Neural crest cell (in vitro differentiated cells): Measurements from ENCODE around the gene FOXJ3. TPM values are rescaled to one million over a fixed set of nuclear protein-coding genes. Genes with fewer than 3 reads are reported as not detected.

Experiments used
- DNase-seq: peaks from one replicate; pipeline ENCODE4 v3.0.0; 2021; ENCODE audit warnings: low read depth, mixed read lengths, low spot score
- H3K27ac Mint-ChIP-seq: one replicate; pipeline ENCODE4 v1.8.0; 2021; ENCODE audit warnings: mild to moderate bottlenecking, mixed read lengths; ENCODE audit not compliant: unreplicated experiment
- H3K27me3 Mint-ChIP-seq: 2 replicates; pipeline ENCODE4 v1.8.0; 2021; ENCODE audit warnings: low read depth, mild to moderate bottlenecking, mixed read lengths
- H3K36me3 Mint-ChIP-seq: 2 replicates; pipeline ENCODE4 v1.8.0; 2021; ENCODE audit warnings: low read depth, mild to moderate bottlenecking, mixed read lengths
- H3K4me1 Mint-ChIP-seq: 2 replicates; pipeline ENCODE4 v1.8.0; 2021; ENCODE audit warnings: mixed read lengths
- H3K4me3 Mint-ChIP-seq: one replicate; pipeline ENCODE4 v1.8.0; 2021; ENCODE audit warnings: mild to moderate bottlenecking, mixed read lengths
- H3K9me3 Mint-ChIP-seq: 2 replicates; pipeline ENCODE4 v1.8.0; 2021; ENCODE audit warnings: mixed read lengths
- total RNA-seq: library from RNA; stranded (reverse); gene quantifications from 2 replicates; pipeline ENCODE4 v1.2.1, GENCODE V29; 2021
- TF ChIP-seq, protein P1 (sequence below): fragments of 200-600 bp; sonication (generic); conservative IDR thresholded peaks from 2 replicates; pipeline ENCODE4 v1.5.0; 2021; ENCODE audit warnings: antibody characterized with exemption, mild to moderate bottlenecking

FOXJ3 gene
- total RNA-seq, 1 donor from 2014 or later, result 40.2 TPM

DNA sequence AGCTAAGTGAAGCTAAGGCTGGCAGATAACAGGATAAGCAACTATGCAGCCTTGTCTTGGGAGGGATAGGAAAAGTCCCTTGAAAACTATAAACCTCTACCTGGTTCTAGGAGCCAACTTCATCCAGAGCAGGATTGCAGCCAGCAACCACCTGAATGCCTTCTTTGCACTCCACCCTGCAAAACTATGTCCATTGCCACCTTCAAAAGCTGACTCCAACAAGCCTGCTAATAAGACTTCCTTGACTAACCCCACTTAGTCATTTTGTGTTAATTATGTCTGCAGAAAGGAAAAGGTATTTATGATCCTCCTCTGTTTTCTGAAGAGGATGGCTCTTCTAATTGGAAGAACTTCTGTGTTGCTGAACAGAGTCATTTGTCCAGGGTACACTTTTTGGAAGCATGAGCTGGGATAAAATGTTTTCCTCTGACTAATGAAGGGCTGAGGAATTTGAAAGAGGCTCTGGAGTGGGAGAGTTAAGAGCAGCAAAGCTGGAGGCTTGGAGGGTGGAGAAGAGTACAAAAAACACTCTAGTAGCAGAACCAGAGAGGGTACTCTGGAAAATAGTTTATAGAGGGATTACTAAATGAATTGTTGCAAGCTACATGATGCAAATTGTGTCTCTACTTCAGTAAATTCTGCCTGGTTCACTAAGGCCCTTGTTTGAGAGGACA, 36.0 kb upstream of the FOXJ3 start:
- peaks cover 59% of the 10 kb centered on the region for H3K27me3 Mint-ChIP-seq
- no peaks in the 10 kb centered on the region for H3K9me3 Mint-ChIP-seq
- H3K4me1 Mint-ChIP-seq, result no peaks in the 10 kb centered on the region
- DNase-seq, result no peak
- no peaks in the 10 kb centered on the region for H3K36me3 Mint-ChIP-seq
- TF ChIP-seq, protein P1, sequence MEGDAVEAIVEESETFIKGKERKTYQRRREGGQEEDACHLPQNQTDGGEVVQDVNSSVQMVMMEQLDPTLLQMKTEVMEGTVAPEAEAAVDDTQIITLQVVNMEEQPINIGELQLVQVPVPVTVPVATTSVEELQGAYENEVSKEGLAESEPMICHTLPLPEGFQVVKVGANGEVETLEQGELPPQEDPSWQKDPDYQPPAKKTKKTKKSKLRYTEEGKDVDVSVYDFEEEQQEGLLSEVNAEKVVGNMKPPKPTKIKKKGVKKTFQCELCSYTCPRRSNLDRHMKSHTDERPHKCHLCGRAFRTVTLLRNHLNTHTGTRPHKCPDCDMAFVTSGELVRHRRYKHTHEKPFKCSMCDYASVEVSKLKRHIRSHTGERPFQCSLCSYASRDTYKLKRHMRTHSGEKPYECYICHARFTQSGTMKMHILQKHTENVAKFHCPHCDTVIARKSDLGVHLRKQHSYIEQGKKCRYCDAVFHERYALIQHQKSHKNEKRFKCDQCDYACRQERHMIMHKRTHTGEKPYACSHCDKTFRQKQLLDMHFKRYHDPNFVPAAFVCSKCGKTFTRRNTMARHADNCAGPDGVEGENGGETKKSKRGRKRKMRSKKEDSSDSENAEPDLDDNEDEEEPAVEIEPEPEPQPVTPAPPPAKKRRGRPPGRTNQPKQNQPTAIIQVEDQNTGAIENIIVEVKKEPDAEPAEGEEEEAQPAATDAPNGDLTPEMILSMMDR, result no peak
- H3K4me3 Mint-ChIP-seq, result no peak overlapping the region
- H3K27ac Mint-ChIP-seq, result no peak overlapping the region

DNA sequence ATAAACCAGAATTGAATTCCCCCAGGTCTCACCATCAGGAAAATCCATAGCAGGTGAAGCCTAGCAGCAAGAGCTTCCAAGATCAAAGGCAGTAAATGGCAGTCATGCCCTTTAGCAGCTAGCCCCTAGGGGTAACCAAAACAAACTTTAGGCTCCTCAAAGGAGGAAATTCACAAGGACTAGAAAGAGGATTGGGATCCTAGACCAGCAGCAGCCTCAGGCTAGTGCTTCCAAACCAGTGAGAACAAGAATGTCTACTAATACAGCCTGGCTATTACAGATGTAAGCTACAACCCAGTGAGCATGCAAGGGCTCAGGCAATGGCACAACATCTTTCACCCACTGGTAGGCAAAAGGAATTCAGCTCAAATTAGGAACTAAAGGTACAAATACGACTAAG, 34.4 kb upstream of the FOXJ3 start:
- no peaks in the 10 kb centered on the region for H3K4me1 Mint-ChIP-seq
- DNase-seq, result no peak
- H3K4me3 Mint-ChIP-seq, result no peak overlapping the region
- TF ChIP-seq, protein P1, result no peak
- H3K27me3 Mint-ChIP-seq, result peaks cover 59% of the 10 kb centered on the region
- H3K9me3 Mint-ChIP-seq, result no peaks in the 10 kb centered on the region
- no peaks in the 10 kb centered on the region for H3K36me3 Mint-ChIP-seq
- no peak overlapping the region for H3K27ac Mint-ChIP-seq

DNA sequence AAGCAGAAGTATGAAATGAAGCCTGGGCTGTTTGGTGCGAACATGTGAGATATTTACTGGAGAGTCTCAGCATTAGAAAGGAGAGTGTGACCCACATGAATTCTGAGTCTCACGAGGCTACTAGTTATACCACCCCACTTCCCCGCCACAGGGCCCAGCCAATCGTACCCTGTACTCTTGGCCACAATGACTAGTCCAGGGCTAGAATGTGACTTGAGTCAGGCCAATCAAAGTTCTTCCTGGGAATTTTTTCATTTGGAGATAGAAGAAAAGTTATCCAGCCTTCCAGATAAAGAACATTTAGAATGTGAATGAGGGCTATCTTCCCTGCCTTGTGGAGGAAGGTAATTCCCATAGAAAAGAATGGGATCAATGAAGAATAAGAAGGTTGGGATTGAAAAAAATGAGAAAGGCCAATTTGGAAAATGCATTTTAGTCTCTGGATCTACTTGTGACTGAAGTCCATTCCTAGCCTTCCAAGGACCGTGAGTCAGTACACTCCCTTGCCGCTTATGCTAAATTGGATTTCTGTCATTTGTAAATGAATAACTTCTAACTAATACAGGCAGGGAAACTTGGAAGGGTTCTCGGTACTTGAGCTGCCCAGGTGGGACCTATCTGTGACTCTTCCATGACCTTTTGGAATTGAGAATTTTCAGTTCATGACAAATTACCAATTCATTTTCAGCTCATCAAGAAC, 33.2 kb upstream of the FOXJ3 start:
- Mint-ChIP-seq H3K4me1 (no peaks in the 10 kb centered on the region), H3K27me3 (peaks cover 55% of the 10 kb centered on the region), H3K27ac (no peak overlapping the region), H3K9me3 (no peaks in the 10 kb centered on the region), H3K36me3 (no peaks in the 10 kb centered on the region), H3K4me3 (no peak overlapping the region)
- TF ChIP-seq, protein P1, result no peak
- no peak for DNase-seq

DNA sequence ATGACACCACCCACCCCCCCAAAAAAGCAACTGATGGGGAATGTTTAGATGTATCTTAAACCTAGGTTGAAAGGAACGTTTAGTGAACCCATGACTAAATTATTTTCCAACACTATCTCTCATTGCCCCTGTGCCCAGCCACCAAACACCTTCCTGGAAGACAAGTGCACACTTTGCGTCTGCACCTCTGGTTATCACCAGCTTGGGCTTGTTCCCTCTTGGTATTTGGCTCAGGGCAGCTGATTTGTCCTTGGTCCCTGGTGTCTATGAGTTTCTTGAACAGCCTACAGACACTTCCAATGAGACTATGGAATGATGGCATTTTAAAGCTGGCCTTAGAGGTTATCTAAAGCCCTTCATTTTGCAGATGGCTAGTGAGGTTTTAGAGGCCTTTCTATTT, 30.1 kb upstream of the FOXJ3 start:
- no peaks in the 10 kb centered on the region for H3K36me3 Mint-ChIP-seq
- TF ChIP-seq, protein P1, result no peak
- H3K27me3 Mint-ChIP-seq, result peaks cover 36% of the 10 kb centered on the region
- no peaks in the 10 kb centered on the region for H3K9me3 Mint-ChIP-seq
- H3K27ac Mint-ChIP-seq, result no peak overlapping the region
- no peak overlapping the region for H3K4me3 Mint-ChIP-seq
- DNase-seq, result no peak
- no peaks in the 10 kb centered on the region for H3K4me1 Mint-ChIP-seq

- no peaks in the 10 kb centered on the region for H3K4me1 Mint-ChIP-seq
- H3K36me3 Mint-ChIP-seq, result no peaks in the 10 kb centered on the region
- peaks cover 36% of the 10 kb centered on the region for H3K27me3 Mint-ChIP-seq
- DNase-seq, result no peak
- H3K27ac Mint-ChIP-seq, result no peak overlapping the region
- no peak overlapping the region for H3K4me3 Mint-ChIP-seq
- H3K9me3 Mint-ChIP-seq, result no peaks in the 10 kb centered on the region
- TF ChIP-seq, protein P1, result no peak
Observed at GRCh38 chr1:42364542-42364941, 29.5 kb upstream of the FOXJ3 start.
